Measurements from ENCODE around the gene DDX59. TPM values are rescaled to one million over a fixed set of nuclear protein-coding genes. Genes with fewer than 3 reads are reported as not detected.

Gene DDX59
- total RNA-seq, 4 donors from 2014 or later = 21.8 to 34.7 (median 24.3) TPM

- Histone ChIP-seq H3K36me3 (no peaks in the 10 kb centered on the region), H3K4me1 (no peaks in the 10 kb centered on the region), H3K4me3 (no peak overlapping the region), H3K27me3 (no peaks in the 10 kb centered on the region), H3K9me3 (no peaks in the 10 kb centered on the region), H3K27ac (no peak overlapping the region)
- TF ChIP-seq POLR2A (IDR thresholded peaks at IDR 0.05) (no peak), CTCF (IDR thresholded peaks at IDR 0.05) (no peak), EP300 (IDR thresholded peaks at IDR 0.05) (no peak), POLR2AphosphoS5 (IDR thresholded peaks at IDR 0.05) (no peak)
- WGBS, 2 donors (ENCODE audit: low coverage in 1 of 2) = 92 to 94% methylated on average over 3 to 4 of the region's 5 CpGs
- no peak for ATAC-seq
Measured at GRCh38 chr1:200707116-200707515, 37.4 kb upstream of the DDX59 start.

- H3K4me1 ChIP-seq = no peaks in the 10 kb centered on the region
- no peaks in the 10 kb centered on the region for H3K36me3 ChIP-seq
- no peak for ATAC-seq
- TF ChIP-seq EP300 (IDR thresholded peaks at IDR 0.05) (no peak), CTCF (IDR thresholded peaks at IDR 0.05) (no peak), POLR2AphosphoS5 (IDR thresholded peaks at IDR 0.05) (no peak), POLR2A (IDR thresholded peaks at IDR 0.05) (no peak)
- 64 to 93% methylated on average over 4 of the region's 4 CpGs for WGBS, 2 donors (ENCODE audit: low coverage in 1 of 2)
- no peaks in the 10 kb centered on the region for H3K27me3 ChIP-seq
- H3K4me3 ChIP-seq = no peak overlapping the region
- H3K9me3 ChIP-seq = no peaks in the 10 kb centered on the region
- H3K27ac ChIP-seq = no peak overlapping the region
Measured at GRCh38 chr1:200706111-200706814, 36.6 kb upstream of the DDX59 start.

- Histone ChIP-seq H3K4me1 (no peaks in the 10 kb centered on the region), H3K36me3 (no peaks in the 10 kb centered on the region), H3K27me3 (no peaks in the 10 kb centered on the region), H3K4me3 (no peak overlapping the region), H3K27ac (no peak overlapping the region), H3K9me3 (no peaks in the 10 kb centered on the region)
- TF ChIP-seq POLR2A (IDR thresholded peaks at IDR 0.05) = no peak
- no peak for TF ChIP-seq CTCF (IDR thresholded peaks at IDR 0.05)
- no peak for TF ChIP-seq EP300 (IDR thresholded peaks at IDR 0.05)
- TF ChIP-seq POLR2AphosphoS5 (IDR thresholded peaks at IDR 0.05) = no peak
- no peak for ATAC-seq
- WGBS, 2 donors (ENCODE audit: low coverage in 1 of 2) = 51 to 71% methylated on average over 3 of the region's 3 CpGs
Measured at GRCh38 chr1:200704986-200705500, 35.3 kb upstream of the DDX59 start.

GRCh38 chr1:200699871-200700270 is 30.2 kb upstream of the DDX59 start:
- WGBS, 2 donors (ENCODE audit: low coverage in 1 of 2) = 100% methylated on average over 1 of the region's 1 CpG; no CpG with 5 or more reads in 1 of the 2 donors
- no peak for ATAC-seq
- no peaks in the 10 kb centered on the region for H3K9me3 ChIP-seq
- H3K4me1 ChIP-seq = no peaks in the 10 kb centered on the region
- H3K27ac ChIP-seq = no peak overlapping the region
- no peak overlapping the region for H3K4me3 ChIP-seq
- no peaks in the 10 kb centered on the region for H3K27me3 ChIP-seq
- TF ChIP-seq POLR2AphosphoS5 (IDR thresholded peaks at IDR 0.05) (no peak), CTCF (IDR thresholded peaks at IDR 0.05) (no peak), EP300 (IDR thresholded peaks at IDR 0.05) (no peak), POLR2A (IDR thresholded peaks at IDR 0.05) (no peak)
- no peaks in the 10 kb centered on the region for H3K36me3 ChIP-seq

GRCh38 chr1:200694738-200695137 is 25.0 kb upstream of the DDX59 start:
- H3K4me3 ChIP-seq = no peak overlapping the region
- no peaks in the 10 kb centered on the region for H3K9me3 ChIP-seq
- no peak for ATAC-seq
- TF ChIP-seq EP300 (IDR thresholded peaks at IDR 0.05) = no peak
- no peak for TF ChIP-seq CTCF (IDR thresholded peaks at IDR 0.05)
- TF ChIP-seq POLR2A (IDR thresholded peaks at IDR 0.05) = no peak
- TF ChIP-seq POLR2AphosphoS5 (IDR thresholded peaks at IDR 0.05) = no peak
- no peaks in the 10 kb centered on the region for H3K4me1 ChIP-seq
- no peak overlapping the region for H3K27ac ChIP-seq
- no peaks in the 10 kb centered on the region for H3K36me3 ChIP-seq
- WGBS, 2 donors (ENCODE audit: low coverage in 1 of 2) = 49 to 55% methylated on average over 3 of the region's 3 CpGs
- no peaks in the 10 kb centered on the region for H3K27me3 ChIP-seq

All from gastroesophageal sphincter (tissue), 4 donors.